H1 (cell line): ENCODE measurements around the gene KIF2C. TPM values are rescaled to one million over a fixed set of nuclear protein-coding genes. Genes with fewer than 3 reads are reported as not detected.

Experiments
- BCL11A ChIP-seq, 2 experiments: IDR thresholded peaks; one replicate each; pipeline ENCODE4 v1.6.1; 2011; ENCODE audit warnings: low read depth in 2 of 2, low read length in 2 of 2, mild to moderate bottlenecking in 2 of 2
- CHD1 ChIP-seq: IDR thresholded peaks from 2 replicates; pipeline ENCODE4 v1.6.1; 2012; ENCODE audit warnings: low read depth, low read length, improper control_type of control experiment
- CHD7 ChIP-seq: fragments of 300-600 bp; sonication (generic); IDR thresholded peaks from 2 replicates; pipeline ENCODE4 v1.7.1; 2012; ENCODE audit warnings: low read length, moderate library complexity, mild to moderate bottlenecking, inconsistent platforms; ENCODE audit not compliant: insufficient replicate concordance
- CTBP2 ChIP-seq: IDR thresholded peaks from 2 replicates; pipeline ENCODE4 v1.7.0; 2011; ENCODE audit warnings: borderline replicate concordance, mild to moderate bottlenecking, moderate library complexity, mixed read lengths, low read length; ENCODE audit not compliant: insufficient read depth, insufficient read length
- EGR1 ChIP-seq: IDR thresholded peaks from 2 replicates; pipeline ENCODE4 v1.6.1; 2011; ENCODE audit warnings: low read depth, low read length, borderline replicate concordance
- GTF2F1 ChIP-seq: IDR thresholded peaks from 2 replicates; pipeline ENCODE4 v1.6.1; 2012; ENCODE audit warnings: low read depth, low read length, improper control_type of control experiment, borderline replicate concordance
- KDM5A ChIP-seq: fragments of 200-600 bp; IDR thresholded peaks from 2 replicates; pipeline ENCODE4 v1.7.1; 2012; ENCODE audit warnings: mild to moderate bottlenecking, low read length, inconsistent platforms, mixed read lengths
- NANOG ChIP-seq: IDR thresholded peaks from 2 replicates; pipeline ENCODE4 v1.6.1; 2011; ENCODE audit warnings: low read length, low read depth, mild to moderate bottlenecking, inconsistent platforms; ENCODE audit not compliant: insufficient read depth, poor library complexity, severe bottlenecking
- SP1 ChIP-seq: IDR thresholded peaks from 2 replicates; pipeline ENCODE4 v1.6.1; 2011; ENCODE audit warnings: low read depth, low read length
- SUZ12 ChIP-seq: fragments of 200-600 bp; sonication (generic); IDR thresholded peaks from 2 replicates; pipeline ENCODE4 v1.6.1; 2012; ENCODE audit warnings: mild to moderate bottlenecking, inconsistent platforms, low read length, moderate library complexity, mixed read lengths
- TBP ChIP-seq: IDR thresholded peaks from 2 replicates; pipeline ENCODE4 v1.6.1; 2011; ENCODE audit warnings: low read depth, low read length, improper control_type of control experiment
- YY1 ChIP-seq: IDR thresholded peaks from 2 replicates; pipeline ENCODE4 v1.6.1; 2011; ENCODE audit warnings: low read depth, mild to moderate bottlenecking, low read length
- polyA plus RNA-seq, 7 experiments: library from polyadenylated mRNA; depleted of rRNA in 3 of 7; stranded (reverse) in 5 of 7; unstranded in 2 of 7; fragments of >200 nt in 5 of 7; fragments of 200-250 nt in 2 of 7; gene quantifications; 1 replicate in 5 of 7; 2 replicates in 1 of 7; 4 replicates in 1 of 7; pipeline versions ENCODE4 v1.2.1 to v1.2.3, GENCODE V29; 2011 to 2013; ENCODE audit warnings: missing spikeins in 2 of 7, mixed read lengths in 2 of 7
- total RNA-seq: library from RNA; stranded (reverse); fragmentation: NEBNext Ultra II Directional; extraction: Animal tissue kit (Norgen Biotek cat#: 25700); gene quantifications from 2 replicates; pipeline ENCODE4 v1.2.1, GENCODE V29; 2021

The KIF2C gene
- total and polyA plus RNA-seq, 2 of the 8 experiments (the other 6 are each of a cell fraction or from before 2014, with no cell fraction given), result 41.8 to 68.1 TPM

- TF ChIP-seq CHD7, result no peak
- no peak for TF ChIP-seq KDM5A
- TF ChIP-seq CHD1, result no peak
- TF ChIP-seq CTBP2, result no peak
- TF ChIP-seq TBP, result no peak
- no peak for TF ChIP-seq SP1
- TF ChIP-seq EGR1, result no peak
- no peak for TF ChIP-seq BCL11A (IDR thresholded peaks at IDR 0.05; ENCODE audit: low read depth in 2 of 2, low read length in 2 of 2)
- no peak for TF ChIP-seq NANOG
- no peak for TF ChIP-seq GTF2F1
- no peak for TF ChIP-seq SUZ12
- TF ChIP-seq YY1, result no peak
These were observed 47.3 kb downstream of the KIF2C start (continued) for GRCh38 chr1:44786841-44787426.
